Measurements from ENCODE around the gene PRKG1.

Gene PRKG1

GRCh38 chr10:51076299-51076841, 2.1 kb downstream of the PRKG1 start:
- DNase-seq (ENCODE audit: low spot score): no peak

GRCh38 chr10:51077074-51077473, 2.8 kb downstream of the PRKG1 start:
- DNase-seq (ENCODE audit: low spot score): no peak

DNA sequence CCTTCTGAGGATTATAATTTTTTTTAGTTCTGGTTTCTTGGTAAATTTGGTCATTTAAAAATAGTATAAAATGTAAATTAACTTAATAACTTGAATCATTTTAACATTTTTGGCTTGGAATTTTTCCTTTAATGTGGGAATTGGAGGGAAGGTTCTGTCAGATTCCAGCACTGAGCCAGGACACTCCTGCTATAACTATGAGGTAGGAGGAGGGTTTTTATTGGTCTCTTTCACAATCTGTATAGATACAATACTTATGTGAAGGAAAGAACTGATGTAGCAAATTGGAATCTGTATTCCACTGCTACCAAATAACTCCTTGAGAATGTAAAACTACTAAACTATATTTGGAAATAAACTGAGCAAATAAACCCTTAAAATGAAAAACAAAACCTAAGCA, 3.2 kb downstream of the PRKG1 start:
- no peak for DNase-seq (ENCODE audit: low spot score)

GRCh38 chr10:51079331-51079730, 5.0 kb downstream of the PRKG1 start:
- DNase-seq (ENCODE audit: low spot score): no peak

- DNase-seq (ENCODE audit: low spot score): no peak
Measured at GRCh38 chr10:51079766-51080165, 5.5 kb downstream of the PRKG1 start.

- DNase-seq (ENCODE audit: low spot score): no peak
Measured at GRCh38 chr10:51080311-51081006, 6.2 kb downstream of the PRKG1 start.

GRCh38 chr10:51082857-51083256, 8.6 kb downstream of the PRKG1 start:
- no peak for DNase-seq (ENCODE audit: low spot score)

DNA sequence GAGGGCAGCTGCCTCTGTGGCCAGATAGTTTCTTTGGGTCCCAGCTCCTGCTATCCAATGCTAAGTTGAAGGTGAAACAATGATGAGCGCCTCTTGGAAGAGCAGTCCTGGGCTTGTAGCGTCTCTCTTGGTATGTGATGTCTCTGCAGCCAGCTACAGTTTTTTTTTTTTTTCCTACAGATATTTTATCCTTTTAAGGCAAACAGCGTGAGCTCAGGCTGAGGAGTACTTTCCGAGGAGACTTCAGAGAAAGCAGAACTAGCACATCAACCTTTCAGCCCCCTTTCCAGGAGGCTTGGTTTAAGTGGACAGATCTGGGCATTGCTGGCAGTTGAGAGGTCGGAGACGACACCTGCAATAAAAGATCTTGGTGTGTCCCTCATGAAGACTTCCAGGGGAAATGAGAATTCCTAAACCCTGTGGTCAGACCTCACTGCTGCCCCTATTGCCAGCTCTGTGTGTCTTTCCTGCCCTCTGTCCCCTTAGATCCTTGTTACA, 9.1 kb downstream of the PRKG1 start:
- no peak for DNase-seq (ENCODE audit: low spot score)

GRCh38 chr10:51085204-51085603, 10.9 kb downstream of the PRKG1 start:
- no peak for DNase-seq (ENCODE audit: low spot score)

DNA sequence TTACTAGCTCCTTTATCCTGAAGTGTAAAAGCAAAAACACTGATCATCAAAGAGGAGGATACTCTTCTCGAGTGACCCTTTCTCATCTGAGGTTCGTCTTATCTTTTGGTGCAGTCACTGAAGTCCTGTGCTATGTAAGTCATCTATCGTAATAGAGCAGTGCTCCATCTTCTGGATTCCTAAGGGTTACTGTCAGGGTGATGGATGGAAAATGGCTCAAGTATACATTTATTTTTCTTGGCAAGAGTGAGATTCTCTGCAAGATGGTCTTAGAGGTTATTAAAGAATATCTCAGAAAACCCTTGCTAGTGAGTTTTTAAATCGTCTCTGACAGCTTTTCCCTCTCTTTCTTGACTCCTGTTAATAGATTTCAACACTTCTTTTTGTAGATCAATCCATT, 12.4 kb downstream of the PRKG1 start:
- no peak for DNase-seq (ENCODE audit: low spot score)

DNA sequence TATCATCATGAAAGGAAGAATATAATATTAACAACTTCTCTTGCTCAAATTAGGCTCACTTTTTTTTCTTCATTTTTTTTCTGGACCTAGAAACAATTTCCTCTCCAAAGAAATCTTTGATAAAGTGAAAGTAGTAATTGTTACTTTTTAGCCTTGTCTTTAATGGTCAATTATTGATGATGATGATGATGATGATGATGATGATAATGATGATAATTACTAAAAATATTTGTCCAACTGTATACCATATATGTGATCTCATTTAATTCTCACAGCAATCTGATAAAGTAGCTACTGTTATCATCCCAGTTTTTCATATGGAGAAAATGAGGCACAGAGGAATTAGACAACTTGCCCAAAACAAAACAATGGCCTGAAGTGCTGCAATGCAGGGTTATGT, 12.8 kb downstream of the PRKG1 start:
- DNase-seq (ENCODE audit: low spot score): no peak

- DNase-seq (ENCODE audit: low spot score): no peak
Measured at GRCh38 chr10:51090190-51090589, 15.9 kb downstream of the PRKG1 start.

DNA sequence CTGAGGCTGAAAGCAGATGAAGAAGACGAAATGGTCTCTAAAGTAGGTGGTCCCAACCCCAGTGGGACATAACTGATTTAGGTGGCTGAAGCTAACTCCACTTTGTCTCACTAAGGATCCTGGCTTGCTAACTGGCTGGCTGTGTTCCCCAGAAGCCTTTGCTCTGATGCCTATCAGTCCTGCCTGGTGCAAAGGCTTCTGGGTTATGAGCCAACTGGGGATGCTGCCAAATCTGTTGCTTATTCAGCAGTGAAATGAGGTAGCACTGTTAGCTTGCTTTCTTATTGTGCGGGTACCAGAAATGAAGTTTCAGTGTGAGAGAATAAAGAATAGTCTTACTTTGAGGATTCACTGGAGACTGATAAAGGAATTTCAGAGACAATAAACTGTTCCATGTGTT, 18.1 kb downstream of the PRKG1 start:
- DNase-seq (ENCODE audit: low spot score): no peak

- no peak for DNase-seq (ENCODE audit: low spot score)
Measured at GRCh38 chr10:51095444-51095843, 21.2 kb downstream of the PRKG1 start.

DNA sequence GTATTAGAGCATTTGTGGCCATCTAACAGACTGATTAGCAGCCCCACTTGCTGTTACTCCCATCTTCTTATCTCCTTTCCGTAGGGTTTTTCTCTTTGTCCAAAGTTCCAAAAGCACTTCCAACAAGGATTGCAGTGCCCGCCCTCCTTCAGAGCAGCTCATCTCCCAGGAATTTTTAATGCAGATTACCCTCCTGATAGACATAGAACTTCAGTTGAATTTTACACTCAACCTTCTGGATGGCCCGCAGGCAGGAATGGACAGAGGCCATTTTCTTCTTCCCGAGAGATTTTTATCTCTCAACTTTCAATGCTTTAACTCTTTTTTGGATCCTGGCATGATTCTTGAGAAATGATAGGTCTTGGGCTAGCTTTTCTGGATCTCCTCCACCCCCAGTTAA, 23.3 kb downstream of the PRKG1 start:
- DNase-seq (ENCODE audit: low spot score): no peak

DNA sequence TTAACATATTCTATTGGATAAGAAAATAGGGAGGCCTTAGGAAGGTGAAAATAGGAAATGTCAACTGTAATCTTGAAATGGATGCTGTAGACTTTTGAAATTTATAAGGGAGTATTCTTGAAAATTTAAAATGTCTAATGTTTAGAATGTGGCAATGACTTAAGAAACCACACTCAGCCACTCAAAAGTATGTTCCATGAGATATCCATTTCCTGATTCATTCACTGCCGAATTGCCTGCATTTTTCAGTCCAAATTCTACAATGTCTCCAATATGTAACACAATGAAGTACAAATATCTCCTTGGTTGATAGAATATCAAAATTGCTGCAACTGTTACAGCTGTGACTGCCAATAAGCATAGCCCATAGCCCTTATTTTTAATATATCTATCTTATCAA, 25.9 kb downstream of the PRKG1 start:
- no peak for DNase-seq (ENCODE audit: low spot score)

- DNase-seq (ENCODE audit: low spot score): no peak
Measured at GRCh38 chr10:51103554-51104217, 29.4 kb downstream of the PRKG1 start.

GRCh38 chr10:51106311-51106945, 32.1 kb downstream of the PRKG1 start:
- no peak for DNase-seq (ENCODE audit: low spot score)

DNA sequence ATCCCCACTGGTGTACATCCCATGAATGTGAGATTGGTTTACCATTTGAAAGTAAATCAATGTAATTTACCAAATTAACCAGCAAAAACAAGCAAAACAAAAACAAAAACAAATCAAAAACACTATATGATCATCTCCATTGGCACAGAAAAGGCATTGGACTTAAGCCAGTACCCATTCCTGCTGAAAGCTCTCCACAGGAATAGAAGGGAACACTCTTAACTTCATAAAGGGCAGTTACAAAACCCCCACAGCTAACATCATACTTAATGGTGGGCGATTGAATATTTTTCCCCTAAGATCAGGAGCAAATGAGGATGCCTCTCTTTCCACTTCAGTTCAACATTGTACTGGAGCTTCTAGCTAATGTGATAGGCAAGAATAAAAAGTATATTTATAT, 34.1 kb downstream of the PRKG1 start:
- no peak for DNase-seq (ENCODE audit: low spot score)

- DNase-seq (ENCODE audit: low spot score): peak; percentile 11
Measured at GRCh38 chr10:51109801-51110533, 35.7 kb downstream of the PRKG1 start.

- DNase-seq (ENCODE audit: low spot score): no peak
Measured at GRCh38 chr10:51112013-51112412, 37.7 kb downstream of the PRKG1 start.

DNA sequence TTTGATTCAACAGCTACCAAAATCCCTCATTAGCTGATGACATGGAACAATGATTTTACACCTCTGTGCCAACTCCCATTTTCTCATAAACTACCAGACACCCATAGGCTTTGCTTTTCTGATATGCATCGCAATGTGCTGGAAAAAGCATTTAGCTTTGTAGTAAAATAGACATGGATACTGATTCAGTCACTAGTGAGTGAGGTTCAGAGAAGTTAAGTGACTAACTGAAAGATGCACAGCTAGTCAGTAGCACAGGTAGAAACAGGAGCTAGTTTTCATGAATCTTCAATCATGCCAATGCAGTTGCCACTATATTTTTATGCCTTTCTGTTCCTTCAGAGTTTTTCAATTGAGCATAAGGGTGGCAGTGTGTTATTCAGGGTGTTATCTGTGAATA, 38.7 kb downstream of the PRKG1 start:
- DNase-seq (ENCODE audit: low spot score): no peak
